NCI-H2196 treated with DMSO at 0.1 percent for 48 hours (cell line): ENCODE measurements around the gene CNTNAP2.

Experiments
- DNase-seq: peaks from one replicate; lab custom pipeline; 2025; ENCODE audit not compliant: unreplicated experiment; lab: John Stamatoyannopoulos, UW

The CNTNAP2 gene

GRCh38 chr7:148108381-148108780 lies 1991.8 kb downstream of the CNTNAP2 start:
- no peak for DNase-seq

GRCh38 chr7:148110097-148110868 lies 1993.7 kb downstream of the CNTNAP2 start:
- DNase-seq, result peak; percentile 7

GRCh38 chr7:148114804-148115203 lies 1998.2 kb downstream of the CNTNAP2 start:
- no peak for DNase-seq

- DNase-seq, result no peak
Observed at GRCh38 chr7:148115308-148115707, 1998.7 kb downstream of the CNTNAP2 start.

GRCh38 chr7:148116195-148116594 lies 1999.6 kb downstream of the CNTNAP2 start:
- peak; percentile 11 for DNase-seq

GRCh38 chr7:148116829-148117403 lies 2000.3 kb downstream of the CNTNAP2 start:
- DNase-seq, result no peak

- no peak for DNase-seq
Observed at GRCh38 chr7:148118371-148118770, 2001.8 kb downstream of the CNTNAP2 start.

- no peak for DNase-seq
Observed at GRCh38 chr7:148121401-148121800, 2004.8 kb downstream of the CNTNAP2 start.

GRCh38 chr7:148121847-148122246 lies 2005.2 kb downstream of the CNTNAP2 start:
- DNase-seq, result no peak

- DNase-seq, result no peak
Observed at GRCh38 chr7:148124477-148124876, 2007.9 kb downstream of the CNTNAP2 start.

- no peak for DNase-seq
Observed at GRCh38 chr7:148127374-148127773, 2010.8 kb downstream of the CNTNAP2 start.

- DNase-seq, result no peak
Observed at GRCh38 chr7:148129023-148129422, 2012.4 kb downstream of the CNTNAP2 start.

GRCh38 chr7:148135116-148135515 lies 2018.5 kb downstream of the CNTNAP2 start:
- DNase-seq, result no peak

- DNase-seq, result no peak
Observed at GRCh38 chr7:148135997-148136396, 2019.4 kb downstream of the CNTNAP2 start.

- DNase-seq, result peak; percentile 23
Observed at GRCh38 chr7:148142660-148143248, 2026.2 kb downstream of the CNTNAP2 start.

GRCh38 chr7:148144827-148145226 lies 2028.2 kb downstream of the CNTNAP2 start:
- no peak for DNase-seq

- DNase-seq, result no peak
Observed at GRCh38 chr7:148146346-148146745, 2029.7 kb downstream of the CNTNAP2 start.

- DNase-seq, result no peak
Observed at GRCh38 chr7:148147438-148147837, 2030.8 kb downstream of the CNTNAP2 start.

GRCh38 chr7:148148456-148148855 lies 2031.9 kb downstream of the CNTNAP2 start:
- no peak for DNase-seq

GRCh38 chr7:148149730-148150129 lies 2033.1 kb downstream of the CNTNAP2 start:
- DNase-seq, result no peak

GRCh38 chr7:148151778-148152177 lies 2035.2 kb downstream of the CNTNAP2 start:
- DNase-seq, result no peak

- peak; percentile 97 for DNase-seq
Observed at GRCh38 chr7:148153616-148154284, 2037.1 kb downstream of the CNTNAP2 start.
